Activated naive CD4-positive, alpha-beta T cell treated with anti-CD3 and anti-CD28 coated beads for 36 hours (primary cell): ENCODE data around the gene NDUFB11. TPM values are rescaled to one million over a fixed set of nuclear protein-coding genes. Genes with fewer than 3 reads are reported as not detected.

Experiments used
- total RNA-seq, 2 experiments: library from RNA; stranded (reverse); gene quantifications; one replicate each; pipeline ENCODE4 v1.2.3, GENCODE V29; 2021

Gene NDUFB11
- total RNA-seq, 2 experiments from 2014 or later = 85.8 to 87.2 TPM

Other genes starting within 250 kb of the NDUFB11 start
- 1 to 10 TPM; 1.4 TPM for gene JADE3, start 232.3 kb downstream of the NDUFB11 start, total RNA-seq
- gene RGN, start 66.3 kb downstream of the NDUFB11 start, total RNA-seq = not detected
- gene RBM10, start 519 bp upstream of the NDUFB11 start, total RNA-seq = 10 to 100 TPM; 65.4 to 65.5 TPM
- gene UBA1, start 49.1 kb upstream of the NDUFB11 start, total RNA-seq = 100 to 1,000 TPM; 246 to 251 TPM
- 10 to 100 TPM; 85.3 to 88.3 TPM for gene CDK16, start 74.0 kb upstream of the NDUFB11 start, total RNA-seq
- 10 to 100 TPM; 12.2 to 12.4 TPM for gene USP11, start 88.3 kb upstream of the NDUFB11 start, total RNA-seq
- gene ZNF157, start 225.9 kb upstream of the NDUFB11 start, total RNA-seq = 1 to 10 TPM in 1 of 2 experiments, under 1 TPM in 1; 0.69 to 1.0 TPM